Loucy (cell line): ENCODE measurements around the gene PROX1.

Experiments
- H2AFZ ChIP-seq: fragments of 200-600 bp; sonication (generic); 2 replicates; pipeline ENCODE4 v1.6.0; 2016; ENCODE audit warnings: antibody characterized with exemption, mild to moderate bottlenecking, low read length, moderate library complexity
- H3F3A ChIP-seq: fragments of 200-600 bp; 2 replicates; pipeline ENCODE4 v1.6.0; 2016; ENCODE audit warnings: antibody characterized with exemption, low read depth, mild to moderate bottlenecking
- H3K27me3 ChIP-seq: fragments of 200-600 bp; sonication (generic); 2 replicates; pipeline ENCODE4 v1.6.1; 2014; ENCODE audit warnings: low read length, mild to moderate bottlenecking; ENCODE audit not compliant: insufficient read depth, poor library complexity, severe bottlenecking
- H3K36me3 ChIP-seq: fragments of 200-600 bp; sonication (generic); 2 replicates; pipeline ENCODE4 v1.6.1; 2016; ENCODE audit warnings: low read length; ENCODE audit not compliant: insufficient read depth
- H3K4me1 ChIP-seq: fragments of 200-600 bp; sonication (generic); 2 replicates; pipeline ENCODE4 v1.5.1; 2014; ENCODE audit warnings: low read length, mild to moderate bottlenecking; ENCODE audit not compliant: insufficient read depth, poor library complexity, severe bottlenecking
- H3K4me2 ChIP-seq: fragments of 200-600 bp; sonication (generic); 2 replicates; pipeline ENCODE4 v1.6.0; 2014; ENCODE audit warnings: antibody characterized with exemption, low read length, low read depth, mild to moderate bottlenecking; ENCODE audit not compliant: poor library complexity, severe bottlenecking
- H3K4me3 ChIP-seq: fragments of 200-600 bp; sonication (generic); 2 replicates; pipeline ENCODE4 v1.5.1; 2014; ENCODE audit warnings: low read length, mild to moderate bottlenecking, mixed read lengths; ENCODE audit not compliant: poor library complexity, severe bottlenecking
- H3K79me2 ChIP-seq: fragments of 200-600 bp; sonication (generic); 2 replicates; pipeline ENCODE4 v1.6.1; 2014; ENCODE audit warnings: low read length; ENCODE audit not compliant: insufficient read depth
- H3K9ac ChIP-seq: fragments of 200-600 bp; sonication (generic); 2 replicates; pipeline ENCODE4 v1.6.0; 2014; ENCODE audit warnings: mild to moderate bottlenecking, low read depth, low read length, moderate library complexity; ENCODE audit not compliant: poor library complexity, severe bottlenecking
- H3K9me2 ChIP-seq: fragments of 200-600 bp; sonication (generic); replicated peaks from 2 replicates; pipeline ENCODE4 v1.6.1; 2016; ENCODE audit warnings: low read depth, low read length, mixed read lengths
- H3K9me3 ChIP-seq: fragments of 200-600 bp; sonication (generic); 2 replicates; pipeline ENCODE4 v1.6.1; 2014; ENCODE audit warnings: mild to moderate bottlenecking, antibody characterized with exemption, low read length, low read depth; ENCODE audit not compliant: insufficient read depth
- H4K20me1 ChIP-seq: fragments of 200-600 bp; sonication (generic); 2 replicates; pipeline ENCODE4 v1.6.0; 2014; ENCODE audit warnings: antibody characterized with exemption, low read length, mild to moderate bottlenecking; ENCODE audit not compliant: insufficient read depth, poor library complexity, severe bottlenecking
- CTCF ChIP-seq: fragments of 200-600 bp; sonication (generic); conservative IDR thresholded peaks from 2 replicates; pipeline ENCODE4 v1.5.1; 2014; ENCODE audit warnings: mild to moderate bottlenecking, antibody characterized with exemption, low read length
- EZH2phosphoT487 ChIP-seq: fragments of 200-600 bp; IDR thresholded peaks from 2 replicates; pipeline ENCODE4 v1.6.1; 2018; ENCODE audit warnings: antibody characterized with exemption, mild to moderate bottlenecking, moderate library complexity, borderline replicate concordance

Gene PROX1

DNA sequence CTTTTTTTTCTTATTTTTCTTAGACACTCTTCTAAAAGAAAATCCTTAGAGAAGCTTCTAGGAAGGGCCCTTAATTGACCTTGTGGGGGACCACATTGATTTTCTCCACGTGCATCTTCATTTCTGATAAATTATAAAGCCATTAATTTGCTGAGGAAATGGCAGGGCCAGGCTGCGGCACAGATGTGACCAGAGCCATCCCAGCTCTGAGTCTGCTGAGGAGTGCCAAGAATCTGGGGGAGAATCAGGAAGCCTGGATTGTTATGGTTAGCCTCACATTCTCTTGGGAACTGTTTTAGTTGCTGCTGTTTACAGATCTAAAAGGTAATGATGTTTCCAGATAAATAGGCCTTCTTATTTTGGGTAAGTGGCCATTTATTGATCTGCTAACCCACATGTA lies 16.2 kb downstream of the PROX1 start:
- no peak overlapping the region for H3K4me2 ChIP-seq
- no peak overlapping the region for H3K4me3 ChIP-seq
- no peak overlapping the region for H2AFZ ChIP-seq
- H3K4me1 ChIP-seq: no peaks in the 10 kb centered on the region
- no peaks in the 10 kb centered on the region for H3K9me3 ChIP-seq
- no peaks in the 10 kb centered on the region for H4K20me1 ChIP-seq
- H3F3A ChIP-seq: no peaks in the 10 kb centered on the region
- H3K79me2 ChIP-seq: no peaks in the 10 kb centered on the region
- no peaks in the 10 kb centered on the region for H3K36me3 ChIP-seq
- H3K9ac ChIP-seq: no peak overlapping the region
- H3K27me3 ChIP-seq: no peaks in the 10 kb centered on the region
- no peak for TF ChIP-seq CTCF
- TF ChIP-seq EZH2phosphoT487: no peak
- H3K9me2 ChIP-seq: no peaks in the 10 kb centered on the region

DNA sequence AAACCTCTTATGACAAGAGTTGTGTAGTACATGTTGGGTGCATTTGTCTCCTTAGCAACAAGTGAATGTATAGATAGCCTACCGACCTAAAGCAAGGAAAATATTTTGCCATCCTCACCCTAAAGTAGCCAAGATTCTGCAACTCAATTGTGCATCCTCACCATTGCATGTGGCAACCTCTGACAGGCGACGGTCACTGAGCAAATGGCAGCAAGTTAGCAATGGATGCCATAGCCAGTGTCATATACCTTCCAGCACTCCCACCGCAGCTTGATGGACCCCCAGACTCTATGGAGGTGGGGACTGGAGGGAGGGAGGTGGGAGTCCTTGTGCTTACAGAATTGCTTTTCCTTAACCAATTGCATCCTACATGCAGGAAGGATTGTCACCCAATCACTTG lies 17.0 kb downstream of the PROX1 start:
- Histone ChIP-seq H3K9ac (no peak overlapping the region), H3K9me2 (no peaks in the 10 kb centered on the region), H3K27me3 (no peaks in the 10 kb centered on the region), H3F3A (no peaks in the 10 kb centered on the region), H2AFZ (no peak overlapping the region), H3K4me2 (no peak overlapping the region), H3K36me3 (no peaks in the 10 kb centered on the region), H3K4me1 (no peaks in the 10 kb centered on the region), H3K4me3 (no peak overlapping the region), H3K79me2 (no peaks in the 10 kb centered on the region), H3K9me3 (no peaks in the 10 kb centered on the region), H4K20me1 (no peaks in the 10 kb centered on the region)
- TF ChIP-seq CTCF (no peak), EZH2phosphoT487 (no peak)

- Histone ChIP-seq H3K9ac (no peak overlapping the region), H3K4me1 (no peaks in the 10 kb centered on the region), H3K9me3 (no peaks in the 10 kb centered on the region), H3K4me2 (no peak overlapping the region), H2AFZ (no peak overlapping the region), H3K4me3 (no peak overlapping the region), H3K9me2 (no peaks in the 10 kb centered on the region), H3F3A (no peaks in the 10 kb centered on the region), H4K20me1 (no peaks in the 10 kb centered on the region), H3K36me3 (no peaks in the 10 kb centered on the region), H3K79me2 (no peaks in the 10 kb centered on the region), H3K27me3 (no peaks in the 10 kb centered on the region)
- TF ChIP-seq EZH2phosphoT487: no peak
- no peak for TF ChIP-seq CTCF
Observed at GRCh38 chr1:214005708-214006107, 17.9 kb downstream of the PROX1 start.
